Bronchial epithelial cell (primary cell): ENCODE measurements around the gene AMZ1. TPM values are rescaled to one million over a fixed set of nuclear protein-coding genes. Genes with fewer than 3 reads are reported as not detected.
"Not testable (repeated sequence)": the region's sequence is repeated elsewhere in the genome, so short reads cannot be mapped to it uniquely, and the experiment has no call there.

ENCODE experiments used
- DNase-seq: peaks from one replicate; pipeline ENCODE4 v3.0.0-alpha.2; 2010; ENCODE audit warnings: low read depth
- FAIRE-seq: peaks from 2 replicates; lab custom pipeline; 2011; peaks lifted over from hg19 to GRCh38; lab: Jason Lieb, UNC
- H3K27me3 ChIP-seq: 2 replicates; pipeline ENCODE4 v1.5.1; 2011; ENCODE audit warnings: low read length; ENCODE audit not compliant: control insufficient read depth, insufficient read depth
- H3K36me3 ChIP-seq: 2 replicates; pipeline ENCODE4 v1.5.1; 2011; ENCODE audit warnings: low read length; ENCODE audit not compliant: control insufficient read depth, insufficient read depth
- H3K4me3 ChIP-seq: 2 replicates; pipeline ENCODE4 v1.5.1; 2011; ENCODE audit warnings: mild to moderate bottlenecking, low read depth, low read length, control low read depth
- CTCF ChIP-seq: IDR thresholded peaks from 2 replicates; pipeline ENCODE4 v1.5.1; 2011; ENCODE audit warnings: mild to moderate bottlenecking, moderate library complexity, low read length, control low read depth, inconsistent platforms; ENCODE audit not compliant: insufficient read depth, severe bottlenecking
- total RNA-seq: library from RNA; depleted of rRNA; stranded (reverse); fragments of >200 nt; gene quantifications from 2 replicates; pipeline ENCODE4 v1.2.1, GENCODE V29; 2014

AMZ1 gene
- total RNA-seq, 1 donor from 2014 or later = not detected

GRCh38 chr7:2738766-2739549 lies 51.0 kb downstream of the AMZ1 start:
- FAIRE-seq = no peak
- Histone ChIP-seq H3K27me3 (no peaks in the 10 kb centered on the region), H3K36me3 (peaks cover 3% of the 10 kb centered on the region), H3K4me3 (no peak overlapping the region)
- DNase-seq = no peak
- TF ChIP-seq CTCF = no peak

GRCh38 chr7:2743523-2744185 lies 55.7 kb downstream of the AMZ1 start:
- DNase-seq, H3K4me3 ChIP-seq, FAIRE-seq, H3K27me3 ChIP-seq, H3K36me3 ChIP-seq: not testable (repeated sequence)

- H3K4me3 ChIP-seq, DNase-seq, H3K27me3 ChIP-seq, FAIRE-seq, H3K36me3 ChIP-seq: not testable (repeated sequence)
These were observed 60.7 kb downstream of the AMZ1 start for GRCh38 chr7:2748684-2749083.

- H3K4me3 ChIP-seq = no peak overlapping the region
- no peak for DNase-seq
- H3K27me3 ChIP-seq = no peaks in the 10 kb centered on the region
- H3K36me3 ChIP-seq = no peaks in the 10 kb centered on the region
- no peak for FAIRE-seq
- TF ChIP-seq CTCF = no peak
These were observed 62.0 kb downstream of the AMZ1 start for GRCh38 chr7:2750004-2750407.

GRCh38 chr7:2751086-2751485 lies 63.1 kb downstream of the AMZ1 start:
- no peak overlapping the region for H3K4me3 ChIP-seq
- no peaks in the 10 kb centered on the region for H3K36me3 ChIP-seq
- H3K27me3 ChIP-seq = no peaks in the 10 kb centered on the region
- FAIRE-seq = no peak
- TF ChIP-seq CTCF = no peak
- no peak for DNase-seq

- DNase-seq (no peak), FAIRE-seq (no peak)
- no peak for TF ChIP-seq CTCF
- Histone ChIP-seq H3K36me3 (no peaks in the 10 kb centered on the region), H3K4me3 (no peak overlapping the region), H3K27me3 (no peaks in the 10 kb centered on the region)
These were observed 65.1 kb downstream of the AMZ1 start for GRCh38 chr7:2753148-2753547.

- Histone ChIP-seq H3K4me3 (no peak overlapping the region), H3K27me3 (no peaks in the 10 kb centered on the region), H3K36me3 (no peaks in the 10 kb centered on the region)
- no peak for TF ChIP-seq CTCF
- DNase-seq (no peak), FAIRE-seq (no peak)
These were observed 66.1 kb downstream of the AMZ1 start for GRCh38 chr7:2754086-2754485.
